A673 (cell line): ENCODE data around the gene MPRIP. TPM values are rescaled to one million over a fixed set of nuclear protein-coding genes. Genes with fewer than 3 reads are reported as not detected.

Experiments used
- BruUV-seq: library from RNA; stranded (reverse); fragments of 400-500 nt; replicated peaks from 2 replicates; lab custom pipeline; 2021; lab: Mats Ljungman, UMichigan
- CTCF ChIA-PET: fragments of 300-600 bp; sonication (Branson Sonifier 250); formaldehyde crosslinking; loops from one replicate; lab custom pipeline; 2022; ENCODE audit warnings: antibody characterized with exemption; lab: Charles Lee
- POLR2A ChIA-PET: fragments of 300-600 bp; sonication (Branson Sonifier 250); formaldehyde crosslinking; loops from one replicate; lab custom pipeline; 2022; ENCODE audit warnings: antibody characterized with exemption; ENCODE audit not compliant: low non-redundant PET; lab: Charles Lee
- DNase-seq: peaks from one replicate; pipeline ENCODE4 v3.0.0-alpha.2; 2015; ENCODE audit warnings: low spot score
- H3K27ac ChIP-seq: fragments of 200-600 bp; sonication (generic); 2 replicates; pipeline ENCODE4 v1.5.1; 2016; ENCODE audit warnings: mixed run types, low read depth, mild to moderate bottlenecking, mixed read lengths, antibody characterized with exemption, low read length; ENCODE audit not compliant: poor library complexity, severe bottlenecking
- H3K27me3 ChIP-seq: fragments of 200-600 bp; sonication (generic); replicated peaks from 2 replicates; pipeline ENCODE4 v1.6.1; 2017; ENCODE audit warnings: mixed run types, low read depth, mild to moderate bottlenecking, mixed read lengths, antibody characterized with exemption, low read length; ENCODE audit not compliant: insufficient read depth, poor library complexity
- H3K36me3 ChIP-seq: fragments of 200-600 bp; sonication (generic); 2 replicates; pipeline ENCODE4 v1.6.1; 2016; ENCODE audit warnings: mixed run types, mild to moderate bottlenecking, mixed read lengths, antibody characterized with exemption, low read length; ENCODE audit not compliant: insufficient read depth, poor library complexity, severe bottlenecking
- H3K4me1 ChIP-seq: fragments of 200-600 bp; sonication (generic); 2 replicates; pipeline ENCODE4 v1.6.1; 2017; ENCODE audit warnings: mixed run types, mild to moderate bottlenecking, mixed read lengths, antibody characterized with exemption, low read length; ENCODE audit not compliant: insufficient read depth, poor library complexity, severe bottlenecking
- H3K4me3 ChIP-seq: fragments of 200-600 bp; sonication (generic); 2 replicates; pipeline ENCODE4 v1.5.1; 2016; ENCODE audit warnings: low read depth, mixed run types, mild to moderate bottlenecking, mixed read lengths, low read length; ENCODE audit not compliant: poor library complexity, severe bottlenecking
- H3K9me3 ChIP-seq: fragments of 200-600 bp; sonication (generic); 2 replicates; pipeline ENCODE4 v1.6.1; 2016; ENCODE audit warnings: mixed run types, low read depth, mild to moderate bottlenecking, mixed read lengths, antibody characterized with exemption, low read length; ENCODE audit not compliant: poor library complexity, severe bottlenecking
- CTCF ChIP-seq: fragments of 300-800, 200-600 bp; sonication (generic); conservative IDR thresholded peaks from 2 replicates; pipeline ENCODE4 v1.5.1; 2017; ENCODE audit warnings: low read depth, mild to moderate bottlenecking, antibody characterized with exemption, low read length, moderate library complexity, mixed read lengths
- EZH2 ChIP-seq: fragments of 200-600 bp; sonication (generic); IDR thresholded peaks from 2 replicates; pipeline ENCODE4 v1.6.1; 2017; ENCODE audit warnings: borderline replicate concordance, low read depth, mild to moderate bottlenecking, mixed read lengths, antibody characterized with exemption, low read length; ENCODE audit not compliant: poor library complexity, severe bottlenecking
- intact Hi-C: fragments of 100-400 bp; cut with micrococcal nuclease; formaldehyde crosslinking; loops from one replicate; pipeline ENCODE4 v1.10.0; 2022; ENCODE audit not compliant: unreplicated experiment
- total RNA-seq: library from RNA; stranded (reverse); gene quantifications from 2 replicates; pipeline ENCODE4 v1.2.3, GENCODE V29; 2021

MPRIP gene
- total RNA-seq, 1 experiment from 2014 or later: 290 TPM

- Histone ChIP-seq H3K4me1 (peaks cover 16% of the 10 kb centered on the region), H3K4me3 (no peak overlapping the region), H3K27ac (no peak overlapping the region), H3K36me3 (peaks cover 15% of the 10 kb centered on the region), H3K9me3 (no peaks in the 10 kb centered on the region), H3K27me3 (no peaks in the 10 kb centered on the region)
- DNase-seq: no peak
- no peak for TF ChIP-seq EZH2
- no peak for TF ChIP-seq CTCF
- ChIA-PET POLR2A (interaction anchor here (0.5 kb wide), 1 partner anchor 11 kb away, joined by 3 read pairs; no protein-coding TSS in a partner anchor), CTCF (no interaction called here)
- intact Hi-C loops: no loop called here
- BruUV-seq: no TSS peak
Measured at GRCh38 chr17:17201907-17202306, 159.7 kb downstream of the MPRIP start.

DNA sequence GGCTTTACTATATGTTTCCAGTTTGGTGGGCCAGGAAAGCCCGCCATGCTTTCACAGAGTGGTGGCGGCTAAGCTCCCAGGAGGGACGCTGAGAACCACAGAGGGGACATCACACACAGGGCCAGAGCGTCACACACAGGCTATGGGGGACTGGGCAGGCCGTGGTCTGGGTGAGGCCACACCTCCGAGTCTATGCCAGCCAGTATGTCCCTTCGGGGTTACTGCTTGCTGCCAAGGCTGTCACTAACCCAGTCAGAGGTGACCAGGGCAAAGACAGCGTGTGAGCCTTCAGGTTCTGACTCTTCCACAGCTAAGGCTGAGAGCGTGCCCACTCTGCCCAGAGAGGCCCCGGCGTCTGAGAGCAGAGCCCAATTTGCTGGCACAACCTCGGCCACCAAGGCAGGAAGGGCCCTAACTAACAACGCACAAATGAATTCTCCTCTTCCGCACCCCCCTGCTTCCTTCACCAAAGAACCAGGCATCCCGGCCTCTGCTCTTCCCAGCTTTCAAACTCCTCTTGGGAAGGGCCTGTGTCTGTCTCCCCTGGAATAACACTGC, 161.0 kb downstream of the MPRIP start:
- DNase-seq: no peak
- Histone ChIP-seq H3K27ac (no peak overlapping the region), H3K9me3 (no peaks in the 10 kb centered on the region), H3K27me3 (no peaks in the 10 kb centered on the region), H3K36me3 (peaks cover 15% of the 10 kb centered on the region), H3K4me3 (no peak overlapping the region), H3K4me1 (peaks cover 18% of the 10 kb centered on the region)
- ChIA-PET CTCF (no interaction called here), POLR2A (no interaction called here)
- intact Hi-C loops: no loop called here
- TF ChIP-seq CTCF (no peak), EZH2 (no peak)
- BruUV-seq: no TSS peak

DNA sequence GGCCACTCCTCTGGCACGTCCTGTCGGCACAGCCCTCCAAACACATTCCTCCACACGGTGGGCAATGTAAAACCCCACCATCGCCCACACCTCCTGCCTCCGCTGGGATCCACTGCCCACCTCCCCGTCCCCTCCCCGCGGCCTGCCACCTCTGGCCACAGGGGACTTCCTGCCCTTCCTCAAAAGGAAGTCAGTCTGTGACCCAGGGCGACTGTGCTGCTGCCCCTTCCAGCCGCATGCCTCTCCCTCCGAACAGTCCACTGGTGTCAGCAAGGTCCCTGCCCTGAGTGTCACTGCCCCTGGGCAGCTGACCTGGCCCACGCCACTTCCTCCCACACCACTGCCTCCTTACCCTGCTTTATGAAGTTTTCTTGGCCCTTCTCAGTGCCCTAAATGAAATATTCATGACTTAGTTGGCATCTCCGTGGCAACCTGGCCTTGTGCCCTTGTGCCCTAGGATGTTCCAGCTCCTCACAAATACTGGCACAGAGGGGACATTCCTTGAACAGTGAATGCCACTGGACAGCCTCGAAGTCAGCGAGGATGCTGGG, 161.9 kb downstream of the MPRIP start:
- no peak for DNase-seq
- BruUV-seq: no TSS peak
- H3K27me3 ChIP-seq: no peaks in the 10 kb centered on the region
- H3K4me3 ChIP-seq: peak overlapping the region; percentile 72
- no peak overlapping the region for H3K27ac ChIP-seq
- H3K9me3 ChIP-seq: no peaks in the 10 kb centered on the region
- POLR2A ChIA-PET: no interaction called here
- intact Hi-C loops: no loop called here
- peaks cover 15% of the 10 kb centered on the region for H3K36me3 ChIP-seq
- peaks cover 18% of the 10 kb centered on the region for H3K4me1 ChIP-seq
- CTCF ChIA-PET: no interaction called here
- TF ChIP-seq EZH2 (no peak), CTCF (no peak)
